ENCODE data around the gene PPARA.

DNA sequence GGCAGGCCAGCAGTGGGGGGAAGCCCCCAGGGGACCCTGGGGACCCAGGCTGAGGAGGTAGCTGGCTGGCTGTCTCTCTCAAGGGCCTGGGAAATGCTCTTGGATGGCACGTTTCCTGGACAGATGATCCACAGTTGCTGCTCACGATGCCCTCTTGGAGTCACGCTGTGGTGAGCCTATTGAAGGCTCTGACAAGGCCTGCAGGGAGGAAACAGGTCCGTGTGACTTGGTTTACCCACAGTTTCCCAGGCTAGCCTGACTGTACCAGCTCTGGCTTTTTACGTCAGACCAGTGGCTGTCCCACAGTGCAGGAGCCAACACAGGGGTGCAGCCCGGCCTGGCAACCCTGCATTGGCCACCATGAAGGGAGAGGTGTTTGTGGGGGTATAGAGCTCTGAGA, 29.2 kb upstream of the PPARA start:
- TF ChIP-seq, protein P1, sequence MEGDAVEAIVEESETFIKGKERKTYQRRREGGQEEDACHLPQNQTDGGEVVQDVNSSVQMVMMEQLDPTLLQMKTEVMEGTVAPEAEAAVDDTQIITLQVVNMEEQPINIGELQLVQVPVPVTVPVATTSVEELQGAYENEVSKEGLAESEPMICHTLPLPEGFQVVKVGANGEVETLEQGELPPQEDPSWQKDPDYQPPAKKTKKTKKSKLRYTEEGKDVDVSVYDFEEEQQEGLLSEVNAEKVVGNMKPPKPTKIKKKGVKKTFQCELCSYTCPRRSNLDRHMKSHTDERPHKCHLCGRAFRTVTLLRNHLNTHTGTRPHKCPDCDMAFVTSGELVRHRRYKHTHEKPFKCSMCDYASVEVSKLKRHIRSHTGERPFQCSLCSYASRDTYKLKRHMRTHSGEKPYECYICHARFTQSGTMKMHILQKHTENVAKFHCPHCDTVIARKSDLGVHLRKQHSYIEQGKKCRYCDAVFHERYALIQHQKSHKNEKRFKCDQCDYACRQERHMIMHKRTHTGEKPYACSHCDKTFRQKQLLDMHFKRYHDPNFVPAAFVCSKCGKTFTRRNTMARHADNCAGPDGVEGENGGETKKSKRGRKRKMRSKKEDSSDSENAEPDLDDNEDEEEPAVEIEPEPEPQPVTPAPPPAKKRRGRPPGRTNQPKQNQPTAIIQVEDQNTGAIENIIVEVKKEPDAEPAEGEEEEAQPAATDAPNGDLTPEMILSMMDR (IDR thresholded peaks at IDR 0.05; ENCODE audit: poor library complexity, severe bottlenecking) = no peak
- TF ChIP-seq EZH2 (IDR thresholded peaks at IDR 0.05; ENCODE audit: borderline replicate concordance, insufficient read depth, low read length, poor library complexity, severe bottlenecking) (no peak), TAF1 (IDR thresholded peaks at IDR 0.05; ENCODE audit: low read depth) (no peak), EP300 (conservative IDR thresholded peaks at IDR 0.05; ENCODE audit: poor library complexity, severe bottlenecking) (no peak), POLR2AphosphoS5 (IDR thresholded peaks at IDR 0.05) (no peak), RAD21 (conservative IDR thresholded peaks at IDR 0.05) (no peak)
